Glomerular endothelial cell (primary cell): ENCODE measurements around the gene PRM1. TPM values are rescaled to one million over a fixed set of nuclear protein-coding genes. Genes with fewer than 3 reads are reported as not detected.
"Not testable (repeated sequence)": the region's sequence is repeated elsewhere in the genome, so short reads cannot be mapped to it uniquely, and the experiment has no call there.

Experiments used
- DNase-seq: peaks from one replicate; pipeline ENCODE4 v3.0.0-alpha.2; 2011; ENCODE audit warnings: low read depth, low spot score; ENCODE audit errors: extremely low read depth
- total RNA-seq: library from RNA; depleted of rRNA; stranded (reverse); fragments of >200 nt; gene quantifications from 2 replicates; pipeline ENCODE4 v1.2.3, GENCODE V29; 2015

PRM1 gene
- total RNA-seq, 1 donor from 2014 or later: not detected

- DNase-seq: no peak
These were observed 17.2 kb upstream of the PRM1 start for GRCh38 chr16:11298143-11298900.

GRCh38 chr16:11297492-11298142, 16.5 kb upstream of the PRM1 start:
- DNase-seq: no peak

DNA sequence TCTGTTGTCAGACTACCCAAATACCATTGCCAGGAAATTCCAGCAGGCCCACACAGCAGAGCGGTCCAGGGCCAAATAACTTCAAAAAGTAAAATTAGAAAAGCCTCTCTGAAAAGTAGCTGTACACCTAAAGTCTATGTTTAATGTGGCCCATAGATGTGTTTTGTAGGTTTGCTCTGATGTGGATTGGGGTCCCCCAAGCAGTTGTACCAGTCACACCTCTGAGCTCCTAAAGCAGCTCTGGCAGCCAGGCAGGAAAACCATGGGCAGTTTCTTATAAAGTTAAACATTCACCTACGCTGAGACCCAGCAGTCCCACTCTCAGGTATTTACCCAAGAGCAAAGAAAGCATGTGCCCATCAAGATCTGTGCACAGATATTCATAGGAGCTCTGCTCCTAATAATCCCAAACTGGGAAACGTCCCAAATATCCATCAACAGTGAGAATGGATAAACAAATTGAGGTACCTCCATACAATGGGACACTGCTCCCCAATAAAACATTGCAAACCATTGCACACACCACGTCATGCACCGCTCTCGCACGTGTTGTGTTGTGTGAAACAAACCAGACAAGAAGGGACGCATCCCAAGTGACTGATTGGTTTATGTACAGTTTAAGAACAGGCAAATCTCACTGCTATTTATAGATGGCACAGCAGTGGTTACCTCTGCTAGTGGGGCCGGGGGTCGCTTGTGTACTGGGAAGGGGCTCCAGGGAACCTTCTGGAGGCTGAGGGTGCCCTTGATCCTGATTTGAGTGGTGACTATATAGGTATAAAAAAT, 15.8 kb upstream of the PRM1 start:
- no peak for DNase-seq

- DNase-seq: no peak
These were observed 15.2 kb upstream of the PRM1 start for GRCh38 chr16:11296351-11296705.

DNA sequence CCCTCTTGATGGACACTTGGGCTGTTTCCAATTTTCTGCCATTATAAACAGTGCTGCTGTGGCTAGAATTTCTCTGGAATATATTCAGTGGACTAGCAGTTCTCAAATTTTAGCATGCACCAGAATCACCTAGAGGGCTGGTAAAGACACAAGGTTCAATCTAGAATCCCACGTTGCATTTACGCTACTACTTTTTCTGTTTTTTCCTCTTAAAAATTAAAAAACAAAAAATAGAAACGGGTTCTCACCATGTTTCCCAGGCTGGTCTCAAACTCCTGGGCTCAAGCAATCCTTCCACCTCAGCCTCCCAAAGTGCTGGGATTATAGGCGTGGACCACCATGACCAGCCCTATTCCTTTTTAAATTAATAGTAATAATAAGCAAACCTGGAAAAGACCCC, 14.5 kb upstream of the PRM1 start:
- DNase-seq: no peak

- DNase-seq: no peak
These were observed 11.1 kb upstream of the PRM1 start for GRCh38 chr16:11292076-11292748.

DNA sequence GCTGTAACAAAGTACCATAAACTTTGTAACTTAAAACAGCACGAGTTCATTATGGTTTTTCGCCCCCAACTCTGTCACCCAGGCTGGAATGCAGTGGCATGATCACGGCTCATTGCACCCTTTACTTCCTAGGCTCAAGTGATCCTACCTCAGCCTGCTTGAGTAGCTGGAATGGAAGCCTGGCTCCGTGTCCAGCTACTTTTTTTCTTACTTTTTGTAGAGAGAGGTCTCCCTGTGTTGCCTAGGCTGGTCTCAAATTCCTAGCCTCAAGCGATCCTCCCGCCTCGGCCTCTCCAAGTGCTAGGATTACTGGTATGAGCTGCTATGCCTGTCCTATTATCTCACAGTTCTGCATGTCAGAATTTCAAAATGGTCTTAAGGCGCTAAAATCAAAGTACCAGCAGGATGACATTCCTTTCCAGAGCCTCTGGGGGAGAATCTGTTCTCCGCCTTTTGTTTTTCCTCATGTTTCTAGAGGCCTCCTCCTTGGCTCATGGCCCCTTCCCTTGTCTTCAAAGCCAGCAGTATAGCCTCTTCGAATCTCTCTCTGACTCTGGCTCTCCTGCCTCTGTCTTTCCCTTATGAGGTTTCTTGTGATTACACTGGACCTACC, 10.1 kb upstream of the PRM1 start:
- no peak for DNase-seq

GRCh38 chr16:11290102-11290893, 9.2 kb upstream of the PRM1 start:
- DNase-seq: no peak

GRCh38 chr16:11289696-11290095, 8.6 kb upstream of the PRM1 start:
- not testable (repeated sequence) for DNase-seq

- no peak for DNase-seq
These were observed 8.1 kb upstream of the PRM1 start for GRCh38 chr16:11289202-11289601.

DNA sequence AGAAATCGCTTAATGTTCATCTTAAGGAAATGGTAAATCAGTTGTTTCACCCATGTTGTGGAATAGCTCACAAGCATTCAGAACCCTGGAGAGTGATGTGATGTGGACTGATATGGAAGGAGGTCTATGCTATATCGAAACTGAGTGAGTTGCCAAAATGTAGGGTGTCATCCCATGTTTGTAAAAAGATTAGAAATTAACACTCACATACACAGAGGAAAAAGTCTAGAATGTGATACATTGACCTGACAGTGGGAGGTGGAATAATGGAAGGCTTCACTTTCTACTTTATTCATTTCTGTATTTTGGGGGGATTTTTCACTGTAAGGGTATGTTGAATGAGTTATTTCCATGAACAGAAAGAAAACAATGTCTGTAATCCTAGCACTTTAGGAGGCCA, 4.7 kb upstream of the PRM1 start:
- DNase-seq: no peak

- no peak for DNase-seq
These were observed 2.7 kb upstream of the PRM1 start for GRCh38 chr16:11283820-11284248.

GRCh38 chr16:11278681-11279628, 2.2 kb downstream of the PRM1 start:
- DNase-seq: no peak

GRCh38 chr16:11277607-11278337, 3.4 kb downstream of the PRM1 start:
- no peak for DNase-seq

DNA sequence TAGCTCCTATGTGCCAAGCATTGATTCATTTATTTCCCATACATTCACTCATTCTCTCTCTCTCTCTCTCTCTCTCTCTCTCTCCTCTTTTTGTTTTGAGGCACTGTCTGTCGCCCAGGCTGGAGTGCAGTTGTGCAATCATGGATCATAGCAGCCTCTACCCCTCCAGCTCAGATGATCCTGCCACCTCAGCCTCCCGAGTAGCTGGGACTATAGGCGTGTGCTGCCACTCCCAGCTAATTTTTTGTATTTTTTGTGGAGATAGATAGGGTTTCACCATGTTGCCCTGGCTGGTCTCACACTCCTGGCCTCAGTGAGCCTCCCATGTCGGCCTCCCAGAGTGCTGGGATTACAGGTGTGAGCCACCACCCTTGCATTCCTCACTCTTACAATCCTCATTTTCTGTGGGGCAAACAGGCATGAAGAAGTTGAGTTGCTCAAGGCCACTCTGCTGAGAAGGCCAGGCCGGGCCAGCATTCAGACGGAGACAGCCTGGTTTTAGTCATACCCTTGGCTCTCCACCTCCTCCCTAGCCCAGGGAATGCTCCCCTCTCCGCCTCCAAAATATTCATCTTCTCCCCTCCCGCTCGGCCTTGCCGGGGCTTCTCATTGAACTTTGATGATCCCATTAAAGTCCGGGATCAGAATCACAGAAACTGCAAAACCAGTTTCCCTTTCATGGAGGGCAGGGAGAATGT, 4.1 kb downstream of the PRM1 start:
- no peak for DNase-seq

GRCh38 chr16:11276143-11276895, 4.8 kb downstream of the PRM1 start, which contains the start of gene PRM2:
Gene PRM2, minus strand, starts transcription at chr16:11276480. Its CDS starts 110 bp downstream, at chr16:11276370.
- DNase-seq: no peak

DNA sequence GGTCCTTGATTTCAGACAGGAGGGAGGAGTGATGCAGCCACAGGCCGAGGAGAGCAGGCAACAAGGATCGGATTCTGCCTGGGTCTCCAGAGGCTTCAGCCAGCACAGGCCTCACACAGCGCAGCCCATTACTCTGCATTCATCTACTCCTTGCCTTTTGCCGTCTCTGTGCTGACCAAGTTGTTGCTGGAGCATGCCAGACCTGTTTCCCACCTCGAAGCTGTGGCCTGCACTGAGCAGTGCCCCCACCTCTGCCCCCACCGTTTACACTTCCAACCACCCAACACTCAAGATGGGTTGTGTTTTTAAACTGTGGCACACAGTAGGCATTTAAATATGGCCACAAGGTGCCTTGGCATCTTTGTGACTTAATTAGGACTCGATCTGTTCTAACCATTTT, 6.2 kb downstream of the PRM1 start:
- no peak for DNase-seq
